ENCODE results near the gene NAA60.

The NAA60 gene

DNA sequence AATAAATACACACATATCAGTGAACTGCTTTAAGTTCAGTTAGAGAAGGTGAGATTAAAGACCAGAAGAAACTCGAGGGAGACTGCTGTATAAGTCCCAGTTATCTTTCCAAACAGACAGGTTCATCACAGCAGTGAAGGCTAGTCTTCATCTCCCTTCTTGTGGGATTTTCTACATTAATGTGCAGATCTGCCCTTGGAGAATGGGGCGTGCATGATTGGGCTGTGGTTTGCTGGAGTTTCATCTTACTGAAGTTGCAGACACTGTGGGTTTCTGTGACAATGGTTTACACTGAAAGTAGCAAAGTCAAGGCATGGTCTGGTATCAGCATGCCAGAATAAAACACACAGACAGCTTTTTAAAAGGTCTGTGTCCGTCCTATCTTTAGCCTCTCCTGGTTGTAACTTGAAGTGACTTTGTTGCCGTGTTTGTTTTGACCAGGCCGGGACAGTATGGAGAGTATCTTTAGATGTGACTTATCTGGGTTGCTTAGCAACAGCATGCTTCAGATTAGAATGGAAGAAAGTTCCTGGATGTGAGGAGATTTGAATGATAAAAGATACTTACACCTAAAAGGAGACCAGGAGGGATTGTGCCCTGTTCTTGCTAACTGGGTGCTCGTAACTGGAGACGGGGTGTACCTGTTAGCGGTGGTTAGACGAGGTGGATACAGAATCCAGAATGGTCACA is 16.1 kb downstream of the NAA60 start:
- H3K9ac ChIP-seq (ENCODE audit: low read depth, low read length, poor library complexity, severe bottlenecking): peak overlapping the region; percentile 89
- no peak overlapping the region for H2AFZ ChIP-seq (ENCODE audit: low read length)
- no peak for TF ChIP-seq EZH2phosphoT487 (IDR thresholded peaks at IDR 0.05; ENCODE audit: borderline replicate concordance)
- TF ChIP-seq CTCF (conservative IDR thresholded peaks at IDR 0.05; ENCODE audit: low read length): no peak
- peak overlapping the region; percentile 87 for H3K4me3 ChIP-seq (ENCODE audit: low read length, poor library complexity, severe bottlenecking)
- 0 out of 2 replicates have a peak, but pooled peaks cover 4% of the 10 kb centered on the region for H3F3A ChIP-seq (ENCODE audit: low read depth)
- no peaks in the 10 kb centered on the region for H3K9me3 ChIP-seq (ENCODE audit: insufficient read depth, low read depth, low read length)
- H3K4me2 ChIP-seq (ENCODE audit: low read depth, low read length, poor library complexity, severe bottlenecking): peak overlapping the region; percentile 96
- H3K36me3 ChIP-seq (ENCODE audit: insufficient read depth, low read length): no peaks in the 10 kb centered on the region
- peaks cover 58% of the 10 kb centered on the region for H3K79me2 ChIP-seq (ENCODE audit: insufficient read depth, low read length)
- peaks cover 26% of the 10 kb centered on the region for H3K4me1 ChIP-seq (ENCODE audit: insufficient read depth, low read length, poor library complexity, severe bottlenecking)
- H3K27me3 ChIP-seq (ENCODE audit: insufficient read depth, low read length, poor library complexity, severe bottlenecking): no peaks in the 10 kb centered on the region
- no peaks in the 10 kb centered on the region for H3K9me2 ChIP-seq (replicated peaks; ENCODE audit: low read depth, low read length)
- peaks cover 10% of the 10 kb centered on the region for H4K20me1 ChIP-seq (ENCODE audit: insufficient read depth, low read length, poor library complexity, severe bottlenecking)

DNA sequence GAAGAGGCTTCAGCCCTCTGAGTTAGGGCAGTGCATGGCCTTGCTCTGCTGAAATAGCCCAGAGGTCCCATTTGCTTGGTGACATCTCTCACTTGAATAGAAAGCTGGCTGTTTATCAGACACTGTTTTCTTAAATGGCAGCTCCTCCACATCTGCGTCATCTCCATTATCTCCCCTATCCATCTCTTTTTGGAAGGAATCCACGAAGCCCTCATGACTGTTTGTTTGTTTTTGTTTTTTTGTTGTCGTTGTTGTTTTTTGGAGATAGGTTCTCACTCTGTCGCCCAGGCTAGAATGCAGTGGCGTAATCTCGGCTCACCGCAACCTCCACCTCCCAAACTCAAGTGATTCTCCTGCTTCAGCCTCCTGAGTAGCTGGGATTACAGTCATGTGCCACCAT is 16.6 kb downstream of the NAA60 start:
- Histone ChIP-seq H4K20me1 (ENCODE audit: insufficient read depth, low read length, poor library complexity, severe bottlenecking) (peaks cover 10% of the 10 kb centered on the region), H3K36me3 (ENCODE audit: insufficient read depth, low read length) (no peaks in the 10 kb centered on the region), H3K9me2 (replicated peaks; ENCODE audit: low read depth, low read length) (no peaks in the 10 kb centered on the region), H2AFZ (ENCODE audit: low read length) (no peak overlapping the region), H3K9ac (ENCODE audit: low read depth, low read length, poor library complexity, severe bottlenecking) (peak overlapping the region; percentile 52), H3K4me3 (ENCODE audit: low read length, poor library complexity, severe bottlenecking) (peak overlapping the region; percentile 87), H3K4me1 (ENCODE audit: insufficient read depth, low read length, poor library complexity, severe bottlenecking) (peaks cover 28% of the 10 kb centered on the region), H3K27me3 (ENCODE audit: insufficient read depth, low read length, poor library complexity, severe bottlenecking) (no peaks in the 10 kb centered on the region), H3K79me2 (ENCODE audit: insufficient read depth, low read length) (peaks cover 63% of the 10 kb centered on the region), H3F3A (ENCODE audit: low read depth) (0 out of 2 replicates have a peak, but pooled peaks cover 4% of the 10 kb centered on the region), H3K9me3 (ENCODE audit: insufficient read depth, low read depth, low read length) (no peaks in the 10 kb centered on the region), H3K4me2 (ENCODE audit: low read depth, low read length, poor library complexity, severe bottlenecking) (peak overlapping the region; percentile 96)
- no peak for TF ChIP-seq EZH2phosphoT487 (IDR thresholded peaks at IDR 0.05; ENCODE audit: borderline replicate concordance)
- TF ChIP-seq CTCF (conservative IDR thresholded peaks at IDR 0.05; ENCODE audit: low read length): no peak

DNA sequence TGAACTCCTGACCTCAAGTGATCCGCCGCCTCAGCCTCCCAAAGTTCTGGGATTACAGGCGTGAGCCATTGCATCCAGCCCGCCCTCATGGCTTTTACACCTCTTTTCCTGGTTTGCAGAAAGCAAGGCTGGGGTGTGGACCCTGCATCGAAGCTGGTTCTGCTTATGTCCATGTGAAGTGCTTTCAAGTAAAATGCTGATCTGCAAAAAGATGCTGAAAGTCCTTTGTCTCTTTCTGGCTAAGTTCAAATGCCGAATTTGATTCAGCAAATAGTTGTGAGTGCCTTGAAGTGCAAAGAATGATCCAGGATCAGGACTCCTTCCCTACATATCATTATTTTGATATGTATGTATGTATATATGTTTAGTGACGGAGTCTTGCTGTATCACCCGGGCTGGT is 17.1 kb downstream of the NAA60 start:
- H3F3A ChIP-seq (ENCODE audit: low read depth): 0 out of 2 replicates have a peak, but pooled peaks cover 4% of the 10 kb centered on the region
- TF ChIP-seq EZH2phosphoT487 (IDR thresholded peaks at IDR 0.05; ENCODE audit: borderline replicate concordance): no peak
- TF ChIP-seq CTCF (conservative IDR thresholded peaks at IDR 0.05; ENCODE audit: low read length): no peak

More for the DNA sequence above, 17.1 kb downstream of the NAA60 start:
- Histone ChIP-seq H3K4me1 (ENCODE audit: insufficient read depth, low read length, poor library complexity, severe bottlenecking) (peaks cover 28% of the 10 kb centered on the region), H3K9ac (ENCODE audit: low read depth, low read length, poor library complexity, severe bottlenecking) (peak overlapping the region; percentile 52), H3K4me2 (ENCODE audit: low read depth, low read length, poor library complexity, severe bottlenecking) (peak overlapping the region; percentile 96), H3K9me2 (replicated peaks; ENCODE audit: low read depth, low read length) (no peaks in the 10 kb centered on the region), H3K36me3 (ENCODE audit: insufficient read depth, low read length) (no peaks in the 10 kb centered on the region), H3K27me3 (ENCODE audit: insufficient read depth, low read length, poor library complexity, severe bottlenecking) (no peaks in the 10 kb centered on the region), H3K79me2 (ENCODE audit: insufficient read depth, low read length) (peaks cover 68% of the 10 kb centered on the region), H2AFZ (ENCODE audit: low read length) (no peak overlapping the region), H3K9me3 (ENCODE audit: insufficient read depth, low read depth, low read length) (no peaks in the 10 kb centered on the region), H3K4me3 (ENCODE audit: low read length, poor library complexity, severe bottlenecking) (peak overlapping the region; percentile 87), H4K20me1 (ENCODE audit: insufficient read depth, low read length, poor library complexity, severe bottlenecking) (peaks cover 10% of the 10 kb centered on the region)

All from Loucy (cell line).